Measurements from ENCODE around the gene ALG14. TPM values are rescaled to one million over a fixed set of nuclear protein-coding genes. Genes with fewer than 3 reads are reported as not detected.
A peak's percentile ranks its signal among the peaks of the same experiment; 100 is the strongest.

The ALG14 gene
- polyA plus RNA-seq, 3 donors from 2014 or later = 3.1 to 5.4 (median 3.2) TPM

GRCh38 chr1:94988356-94988755 is 84.4 kb downstream of the ALG14 start:
- DNase-seq = no peak
- Mint-ChIP-seq H3K4me1 (peaks cover 0 to 5% of the 10 kb centered on the region in 2 donors), H3K27me3 (ENCODE audit: low read depth in 3 of 3) (peaks cover 0 to 1% (median 0%) of the 10 kb centered on the region in 3 donors), H3K36me3 (peaks cover 0 to 16% (median 5%) of the 10 kb centered on the region in 3 donors), H3K9me3 (no peaks in the 10 kb centered on the region), H3K27ac (no peak overlapping the region), H3K4me3 (no peak overlapping the region)

DNA sequence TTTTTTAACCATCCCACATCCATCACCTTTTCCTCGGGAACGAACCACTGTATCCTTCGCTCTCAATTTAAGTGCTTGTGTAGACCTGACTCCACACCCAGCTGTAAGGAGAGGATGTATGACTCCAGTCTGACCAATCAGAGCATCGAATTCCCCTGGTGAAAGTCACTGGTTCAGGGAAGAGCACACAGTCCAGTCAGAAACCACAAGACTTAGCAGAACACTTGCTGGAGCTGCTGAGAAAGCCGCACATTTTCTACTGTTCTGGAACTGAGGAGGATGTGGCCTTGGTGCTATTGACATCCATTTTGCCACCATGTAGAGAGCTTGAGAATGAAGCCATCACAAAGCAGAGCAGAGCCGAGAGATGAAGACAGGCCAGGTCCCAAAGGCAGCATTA is 86.0 kb downstream of the ALG14 start:
- no peaks in the 10 kb centered on the region for H3K9me3 Mint-ChIP-seq
- DNase-seq = no peak
- H3K27me3 Mint-ChIP-seq (ENCODE audit: low read depth in 3 of 3) = peaks cover 0 to 1% (median 0%) of the 10 kb centered on the region in 3 donors
- no peak overlapping the region for H3K4me3 Mint-ChIP-seq
- no peak overlapping the region for H3K27ac Mint-ChIP-seq
- H3K4me1 Mint-ChIP-seq = peaks cover 0 to 5% of the 10 kb centered on the region in 2 donors
- peaks cover 0 to 16% (median 9%) of the 10 kb centered on the region in 3 donors for H3K36me3 Mint-ChIP-seq

DNA sequence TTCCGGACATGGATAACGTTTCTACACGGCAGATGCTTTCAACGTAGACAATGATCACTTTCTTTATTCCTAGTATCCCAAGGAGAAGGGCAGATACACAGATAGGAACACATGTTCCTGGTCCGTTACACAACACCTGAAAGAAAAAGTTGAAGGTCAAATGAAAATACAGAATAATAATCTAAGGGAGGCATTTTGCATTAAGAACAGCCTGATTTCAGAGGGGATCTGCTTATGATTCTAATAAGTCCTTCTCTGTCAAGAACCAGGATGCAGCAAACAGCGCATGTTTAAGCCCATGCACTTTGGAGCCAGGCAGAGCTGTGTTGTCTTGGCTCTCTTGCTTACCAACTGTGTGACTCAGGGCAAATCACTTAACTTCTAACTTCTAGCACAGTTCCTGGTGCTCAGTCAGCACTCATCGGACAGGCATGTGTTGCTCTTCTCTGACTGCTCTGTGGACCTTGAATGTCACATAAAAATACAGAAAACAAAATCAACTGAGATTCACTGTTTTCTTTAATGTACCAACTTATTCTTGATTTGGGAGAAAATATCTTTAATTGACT is 89.5 kb downstream of the ALG14 start:
- peaks cover 0 to 5% of the 10 kb centered on the region in 2 donors for H3K4me1 Mint-ChIP-seq
- no peak for DNase-seq
- no peak overlapping the region for H3K4me3 Mint-ChIP-seq
- no peaks in the 10 kb centered on the region for H3K9me3 Mint-ChIP-seq
- no peak overlapping the region for H3K27ac Mint-ChIP-seq
- peaks cover 0 to 9% (median 8%) of the 10 kb centered on the region in 3 donors for H3K36me3 Mint-ChIP-seq
- peaks cover 0 to 1% (median 0%) of the 10 kb centered on the region in 3 donors for H3K27me3 Mint-ChIP-seq (ENCODE audit: low read depth in 3 of 3)

- Mint-ChIP-seq H3K27me3 (ENCODE audit: low read depth in 3 of 3) (peaks cover 0 to 1% (median 0%) of the 10 kb centered on the region in 3 donors), H3K9me3 (no peaks in the 10 kb centered on the region), H3K4me1 (peaks cover 0 to 5% of the 10 kb centered on the region in 2 donors), H3K4me3 (no peak overlapping the region), H3K27ac (no peak overlapping the region), H3K36me3 (peaks cover 0 to 4% (median 0%) of the 10 kb centered on the region in 3 donors)
- DNase-seq = no peak
Measured at GRCh38 chr1:94982398-94982797, 90.4 kb downstream of the ALG14 start.

- Mint-ChIP-seq H3K27me3 (ENCODE audit: low read depth in 3 of 3) (peaks cover 0 to 1% (median 0%) of the 10 kb centered on the region in 3 donors), H3K4me1 (no peaks in the 10 kb centered on the region), H3K27ac (no peak overlapping the region), H3K36me3 (peaks cover 0 to 4% (median 0%) of the 10 kb centered on the region in 3 donors), H3K4me3 (no peak overlapping the region), H3K9me3 (no peaks in the 10 kb centered on the region)
- DNase-seq = no peak
Measured at GRCh38 chr1:94981575-94981973, 91.2 kb downstream of the ALG14 start.

- no peak for DNase-seq
- Mint-ChIP-seq H3K27me3 (ENCODE audit: low read depth in 3 of 3) (no peaks in the 10 kb centered on the region), H3K9me3 (no peaks in the 10 kb centered on the region), H3K4me1 (no peaks in the 10 kb centered on the region), H3K27ac (peak overlapping the region in 1 of 6 donors; percentile 12), H3K4me3 (no peak overlapping the region), H3K36me3 (peaks cover 0 to 4% (median 0%) of the 10 kb centered on the region in 3 donors)
Measured at GRCh38 chr1:94980582-94981574, 91.9 kb downstream of the ALG14 start.

DNA sequence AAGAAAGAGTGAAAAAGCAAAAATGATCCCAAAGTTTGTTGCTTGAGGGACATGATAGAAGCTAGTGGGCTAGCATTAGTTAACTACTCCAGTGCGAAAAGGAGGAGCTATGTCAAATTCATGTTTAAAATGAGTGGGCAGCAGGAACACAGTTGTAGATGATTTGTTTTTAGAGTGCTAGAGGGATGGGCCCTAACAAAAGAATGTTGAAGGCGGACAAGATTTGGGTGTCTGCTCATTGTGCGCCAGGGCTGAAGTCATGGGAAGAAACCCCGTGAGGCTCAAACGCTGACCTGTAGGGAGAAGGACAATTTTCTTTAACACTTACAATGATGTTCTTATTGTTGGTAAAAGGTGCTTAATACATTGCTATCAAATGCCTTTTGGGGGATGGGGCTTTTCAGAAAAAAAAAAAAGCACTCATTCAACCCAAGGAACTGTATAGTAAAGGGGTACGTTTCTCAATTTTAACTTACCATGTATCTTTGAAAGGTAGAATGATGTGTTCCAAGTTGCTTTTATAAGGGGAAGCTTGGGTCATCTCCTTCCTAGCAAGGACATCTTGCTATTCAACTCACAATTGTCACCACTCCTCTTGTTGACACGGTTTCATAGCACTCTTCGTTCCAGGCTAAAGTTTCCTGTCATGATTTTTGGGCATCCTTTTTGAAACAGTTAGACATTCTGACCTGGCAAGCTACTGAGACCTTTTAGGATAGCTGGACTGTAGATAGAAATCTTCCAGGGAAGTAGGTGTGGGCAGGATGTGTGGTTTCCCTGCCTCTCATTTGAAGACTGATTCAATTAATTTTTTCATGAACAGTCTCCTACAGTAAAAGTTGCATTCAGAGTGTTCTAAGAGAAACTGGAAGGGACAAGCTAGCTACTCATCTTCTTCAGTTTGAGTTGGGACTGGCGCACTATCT is 92.8 kb downstream of the ALG14 start:
- no peak overlapping the region for H3K27ac Mint-ChIP-seq
- no peaks in the 10 kb centered on the region for H3K4me1 Mint-ChIP-seq
- no peaks in the 10 kb centered on the region for H3K27me3 Mint-ChIP-seq (ENCODE audit: low read depth in 3 of 3)
- DNase-seq = no peak
- no peak overlapping the region for H3K4me3 Mint-ChIP-seq
- H3K9me3 Mint-ChIP-seq = no peaks in the 10 kb centered on the region
- peaks cover 0 to 4% (median 0%) of the 10 kb centered on the region in 3 donors for H3K36me3 Mint-ChIP-seq

GRCh38 chr1:94979131-94979530 is 93.6 kb downstream of the ALG14 start:
- Mint-ChIP-seq H3K4me1 (no peaks in the 10 kb centered on the region), H3K9me3 (no peaks in the 10 kb centered on the region), H3K4me3 (no peak overlapping the region), H3K27ac (no peak overlapping the region), H3K27me3 (ENCODE audit: low read depth in 3 of 3) (no peaks in the 10 kb centered on the region), H3K36me3 (peaks cover 0 to 4% (median 0%) of the 10 kb centered on the region in 3 donors)
- DNase-seq = no peak

- DNase-seq = no peak
- H3K4me3 Mint-ChIP-seq = no peak overlapping the region
- no peaks in the 10 kb centered on the region for H3K4me1 Mint-ChIP-seq
Measured at GRCh38 chr1:94978401-94978800, 94.3 kb downstream of the ALG14 start.

GRCh38 chr1:94976971-94977548 is 95.7 kb downstream of the ALG14 start:
- no peak overlapping the region for H3K27ac Mint-ChIP-seq
- no peak overlapping the region for H3K4me3 Mint-ChIP-seq
- no peak for DNase-seq
- no peaks in the 10 kb centered on the region for H3K9me3 Mint-ChIP-seq
- H3K36me3 Mint-ChIP-seq = no peaks in the 10 kb centered on the region
- H3K4me1 Mint-ChIP-seq = no peaks in the 10 kb centered on the region
- H3K27me3 Mint-ChIP-seq (ENCODE audit: low read depth in 3 of 3) = peaks cover 0 to 2% (median 1%) of the 10 kb centered on the region in 3 donors

More at GRCh38 chr1:94978401-94978800, 94.3 kb downstream of the ALG14 start:
- H3K27me3 Mint-ChIP-seq (ENCODE audit: low read depth in 3 of 3) = peaks cover 0 to 2% (median 0%) of the 10 kb centered on the region in 3 donors
- H3K36me3 Mint-ChIP-seq = peaks cover 0 to 4% (median 0%) of the 10 kb centered on the region in 3 donors
- H3K9me3 Mint-ChIP-seq = no peaks in the 10 kb centered on the region
- no peak overlapping the region for H3K27ac Mint-ChIP-seq

GRCh38 chr1:94974824-94975223 is 97.9 kb downstream of the ALG14 start:
- Mint-ChIP-seq H3K9me3 (no peaks in the 10 kb centered on the region), H3K27me3 (ENCODE audit: low read depth in 3 of 3) (peaks cover 0 to 3% (median 2%) of the 10 kb centered on the region in 3 donors), H3K4me1 (no peaks in the 10 kb centered on the region), H3K4me3 (no peak overlapping the region), H3K36me3 (no peaks in the 10 kb centered on the region), H3K27ac (no peak overlapping the region)
- DNase-seq = no peak

GRCh38 chr1:94974241-94974640 is 98.5 kb downstream of the ALG14 start:
- Mint-ChIP-seq H3K27me3 (ENCODE audit: low read depth in 3 of 3) (peaks cover 0 to 3% (median 2%) of the 10 kb centered on the region in 3 donors), H3K27ac (no peak overlapping the region), H3K36me3 (no peaks in the 10 kb centered on the region), H3K9me3 (no peaks in the 10 kb centered on the region), H3K4me3 (no peak overlapping the region), H3K4me1 (no peaks in the 10 kb centered on the region)
- DNase-seq = no peak

DNA sequence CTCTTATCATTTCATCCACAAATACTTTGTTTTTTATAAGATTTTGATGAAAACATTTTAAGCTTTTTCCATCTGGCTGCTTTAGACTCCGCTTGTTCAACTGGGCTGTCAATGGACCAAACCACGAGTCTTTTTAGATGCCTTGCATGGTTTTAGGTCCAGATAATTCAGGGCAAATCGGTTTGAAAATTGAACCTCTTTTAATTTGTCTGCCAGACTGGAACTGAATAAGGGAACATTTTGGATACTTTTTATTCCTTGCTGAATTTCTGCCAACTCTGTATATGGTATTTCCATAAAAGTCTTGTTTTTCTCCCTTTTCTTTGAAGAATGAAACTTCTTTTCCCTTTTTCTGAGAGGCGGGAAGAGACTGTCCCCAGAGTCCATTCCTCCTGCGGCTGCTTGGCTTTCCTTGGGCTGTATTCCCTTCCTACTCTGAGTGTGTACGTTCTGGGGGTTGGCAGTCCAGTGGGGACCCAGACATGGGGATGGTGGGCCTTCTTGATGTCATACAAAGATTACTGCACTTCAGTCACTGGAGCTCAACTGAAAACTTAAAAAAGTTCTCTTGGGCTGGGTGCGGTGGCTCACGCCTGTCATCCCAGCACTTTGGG is 99.3 kb downstream of the ALG14 start:
- peaks cover 0 to 3% (median 2%) of the 10 kb centered on the region in 3 donors for H3K27me3 Mint-ChIP-seq (ENCODE audit: low read depth in 3 of 3)
- H3K9me3 Mint-ChIP-seq = no peaks in the 10 kb centered on the region
- no peak overlapping the region for H3K4me3 Mint-ChIP-seq
- no peak for DNase-seq
- no peaks in the 10 kb centered on the region for H3K4me1 Mint-ChIP-seq
- H3K27ac Mint-ChIP-seq = no peak overlapping the region
- H3K36me3 Mint-ChIP-seq = no peaks in the 10 kb centered on the region
